Activated CD4-positive, CD25-positive, alpha-beta regulatory T cell treated with anti-CD3 and anti-CD28 coated beads, Interleukin-2, amount 50 U/mL, for 24 hours (primary cell): Measurements from ENCODE around the gene NR1H2.

Experiments used
- ATAC-seq, 2 donors: fragments of 150-1000 bp; cut with Tn5 transposase; one replicate each; pipeline ENCODE4 v1.10.0; 2021; ENCODE audit warnings: mild to moderate bottlenecking in 1 of 2, moderate library complexity in 1 of 2

The NR1H2 gene

GRCh38 chr19:50406156-50406820 lies 30.0 kb downstream of the NR1H2 start:
- no peak for ATAC-seq

DNA sequence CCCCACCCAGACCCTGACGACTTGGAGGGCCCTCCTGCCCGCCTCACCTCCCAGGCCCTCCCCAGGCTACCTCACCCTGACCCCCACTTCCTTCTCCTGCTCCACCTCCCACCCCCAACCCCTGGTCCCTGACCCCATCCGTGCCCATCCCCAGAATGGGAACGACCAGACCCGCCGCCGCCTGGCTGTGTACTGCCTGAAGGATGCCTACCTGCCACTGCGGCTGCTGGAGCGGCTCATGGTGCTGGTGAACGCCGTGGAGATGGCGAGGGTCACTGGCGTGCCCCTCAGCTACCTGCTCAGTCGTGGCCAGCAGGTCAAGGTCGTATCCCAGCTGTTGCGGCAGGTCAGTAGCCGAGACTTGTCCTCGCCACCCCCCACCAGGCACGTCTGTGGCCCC lies 30.6 kb downstream of the NR1H2 start:
- no peak for ATAC-seq

DNA sequence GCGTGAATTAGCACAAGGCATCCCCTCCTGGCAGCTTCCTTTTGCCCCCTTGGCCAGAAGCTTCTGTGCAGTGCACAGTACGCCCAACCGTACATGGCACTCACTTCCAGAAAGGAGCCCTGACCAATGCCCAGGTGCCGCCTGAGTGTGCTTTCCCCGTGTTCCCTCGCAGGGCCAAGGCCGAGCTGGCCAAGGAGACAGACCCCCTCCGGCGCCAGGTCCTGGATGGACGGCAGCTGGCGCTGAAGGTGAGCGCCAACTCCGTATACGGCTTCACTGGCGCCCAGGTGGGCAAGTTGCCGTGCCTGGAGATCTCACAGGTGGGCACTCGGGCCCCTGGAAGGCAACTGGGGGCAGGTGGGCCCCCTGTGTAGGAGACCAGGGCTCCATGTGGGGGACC lies 33.1 kb downstream of the NR1H2 start:
- ATAC-seq: no peak

DNA sequence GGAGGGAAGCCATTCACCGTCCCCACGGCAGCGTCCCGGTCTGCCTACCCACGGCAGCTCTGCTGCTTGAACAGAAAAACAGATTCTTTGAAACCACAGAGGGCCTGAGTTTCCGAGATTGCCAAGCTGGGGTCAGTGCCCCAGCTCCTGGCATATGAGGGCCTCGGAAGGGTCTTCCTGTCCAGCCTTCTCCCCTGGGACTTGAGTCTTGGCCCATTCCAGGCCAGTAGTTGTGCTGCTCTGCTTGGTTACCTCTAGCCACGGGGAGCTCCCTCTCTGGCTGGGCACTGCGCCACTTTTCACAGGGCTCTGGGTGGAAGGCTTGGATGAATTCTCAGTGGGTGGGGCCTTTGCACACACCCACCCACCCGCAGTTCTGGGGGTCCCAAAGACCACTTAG lies 33.9 kb downstream of the NR1H2 start:
- no peak for ATAC-seq

DNA sequence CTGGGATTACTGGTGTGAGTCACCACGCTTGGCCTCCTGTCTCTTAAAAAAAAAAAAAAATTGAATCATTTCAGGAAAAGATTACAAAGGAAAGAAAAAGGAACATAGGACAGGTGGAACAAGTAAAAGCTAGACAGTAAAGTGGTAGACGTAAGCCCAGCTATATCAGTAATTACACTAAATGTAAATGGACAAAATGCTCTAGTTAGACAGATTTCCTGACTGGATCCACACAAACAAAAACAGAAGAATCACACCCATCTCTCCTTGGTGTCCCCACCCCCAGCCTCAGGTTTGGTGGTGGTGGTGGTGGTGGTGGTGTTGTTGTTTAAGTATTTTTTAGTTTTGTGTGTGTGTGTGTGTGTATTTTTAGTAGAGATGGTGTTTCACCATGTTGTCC lies 36.2 kb downstream of the NR1H2 start:
- ATAC-seq: no peak

- no peak for ATAC-seq
Observed at GRCh38 chr19:50413096-50413495, 36.8 kb downstream of the NR1H2 start.

DNA sequence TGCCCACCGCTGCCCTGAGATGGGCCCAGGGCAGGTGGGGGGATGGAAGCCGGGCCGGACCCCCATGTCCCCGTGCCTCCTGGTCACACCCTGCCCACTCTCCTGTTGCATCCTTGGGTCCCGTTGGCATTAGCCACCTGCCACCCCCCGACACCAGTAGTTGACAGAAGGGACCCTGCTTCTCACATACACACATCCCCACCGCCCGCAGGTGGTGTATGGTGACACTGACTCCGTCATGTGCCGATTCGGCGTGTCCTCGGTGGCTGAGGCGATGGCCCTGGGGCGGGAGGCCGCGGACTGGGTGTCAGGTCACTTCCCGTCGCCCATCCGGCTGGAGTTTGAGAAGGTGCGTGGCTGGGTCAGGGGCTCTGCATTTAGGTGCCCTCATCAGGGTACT lies 37.3 kb downstream of the NR1H2 start:
- no peak for ATAC-seq

GRCh38 chr19:50414864-50415660 lies 38.8 kb downstream of the NR1H2 start:
- ATAC-seq: peak; percentile 69 to 76

DNA sequence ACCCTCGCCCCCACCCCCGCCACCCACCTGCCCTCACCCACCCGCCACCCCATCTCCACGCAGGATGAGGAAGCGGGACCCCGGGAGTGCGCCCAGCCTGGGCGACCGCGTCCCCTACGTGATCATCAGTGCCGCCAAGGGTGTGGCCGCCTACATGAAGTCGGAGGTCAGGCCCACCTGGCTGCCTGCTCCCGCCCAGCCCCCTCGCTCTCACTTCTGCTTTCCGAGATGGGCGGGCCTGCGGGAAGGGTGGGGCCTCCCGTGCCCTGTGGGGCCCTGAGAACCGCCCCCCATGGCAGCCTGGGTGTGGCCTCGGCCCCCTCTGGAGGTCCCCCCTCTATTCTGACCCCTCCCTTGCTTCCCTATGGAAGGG lies 39.4 kb downstream of the NR1H2 start:
- peak; percentile 20 to 31 for ATAC-seq

DNA sequence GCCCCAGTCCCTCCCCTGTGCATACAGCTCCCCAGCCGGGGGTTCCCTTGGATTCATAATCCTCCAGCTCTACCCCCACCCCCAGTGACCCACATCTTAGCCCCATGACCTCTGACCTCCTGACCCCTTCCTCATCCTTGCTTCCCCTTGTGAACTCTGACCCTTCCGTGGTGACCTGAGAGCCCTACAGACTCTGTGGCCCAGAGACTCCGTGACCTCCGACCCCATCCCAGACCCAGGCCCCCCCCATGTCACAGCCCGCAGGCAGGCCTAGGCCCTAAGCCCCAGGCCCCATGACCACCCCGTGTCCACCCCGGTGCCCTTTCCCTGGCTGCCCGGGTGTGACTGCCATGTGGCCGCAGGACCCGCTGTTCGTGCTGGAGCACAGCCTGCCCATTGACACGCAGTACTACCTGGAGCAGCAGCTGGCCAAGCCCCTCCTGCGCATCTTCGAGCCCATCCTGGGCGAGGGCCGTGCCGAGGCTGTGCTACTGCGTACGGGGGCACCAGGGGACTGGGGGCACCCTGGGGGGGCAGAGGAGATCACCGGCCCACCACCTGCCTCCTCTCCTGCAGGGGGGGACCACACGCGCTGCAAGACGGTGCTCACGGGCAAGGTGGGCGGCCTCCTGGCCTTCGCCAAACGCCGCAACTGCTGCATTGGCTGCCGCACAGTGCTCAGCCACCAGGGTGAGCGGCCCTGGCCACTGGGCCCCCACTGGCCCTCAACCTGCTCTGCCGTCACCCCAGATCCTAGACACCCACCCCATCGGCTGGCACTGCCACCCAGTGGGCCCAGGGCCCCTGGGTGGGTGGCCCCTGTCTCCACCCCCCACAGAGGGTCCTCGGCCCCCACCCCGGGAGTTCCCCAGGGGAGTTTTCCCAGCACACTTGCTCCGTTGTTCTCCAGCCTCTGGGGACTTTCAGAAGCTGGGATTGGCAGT lies 40.0 kb downstream of the NR1H2 start:
- ATAC-seq: no peak

GRCh38 chr19:50417111-50418081 lies 41.1 kb downstream of the NR1H2 start:
- no peak for ATAC-seq

- no peak for ATAC-seq
Observed at GRCh38 chr19:50418176-50419021, 42.1 kb downstream of the NR1H2 start, which contains the start of gene SPIB. Gene SPIB, plus strand, starts transcription at chr19:50418938. Its CDS starts 25 bp downstream, at chr19:50418963.

- ATAC-seq: no peak
Observed at GRCh38 chr19:50419022-50419579, 42.8 kb downstream of the NR1H2 start.

GRCh38 chr19:50419580-50420035 lies 43.4 kb downstream of the NR1H2 start:
- no peak for ATAC-seq

DNA sequence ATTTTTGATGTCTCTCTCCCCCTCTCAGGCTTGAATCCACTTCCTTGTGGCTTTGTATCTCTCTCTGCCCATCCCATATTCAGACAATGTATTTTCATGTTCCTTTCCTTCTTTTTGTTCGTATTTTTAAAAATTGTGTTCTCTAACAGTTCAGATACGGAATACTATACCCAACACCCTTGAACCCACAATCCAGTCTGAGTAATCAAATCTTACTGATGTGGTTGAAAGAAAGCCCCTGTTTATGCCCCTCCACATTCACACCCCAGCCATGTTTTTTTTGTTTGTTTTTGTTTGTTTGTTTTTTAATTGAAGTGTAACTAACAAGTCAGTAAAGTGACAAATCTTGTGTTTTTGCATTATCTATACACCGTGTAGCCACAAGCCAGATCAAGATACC lies 43.9 kb downstream of the NR1H2 start:
- no peak for ATAC-seq

GRCh38 chr19:50420808-50421207 lies 44.6 kb downstream of the NR1H2 start:
- ATAC-seq: no peak

DNA sequence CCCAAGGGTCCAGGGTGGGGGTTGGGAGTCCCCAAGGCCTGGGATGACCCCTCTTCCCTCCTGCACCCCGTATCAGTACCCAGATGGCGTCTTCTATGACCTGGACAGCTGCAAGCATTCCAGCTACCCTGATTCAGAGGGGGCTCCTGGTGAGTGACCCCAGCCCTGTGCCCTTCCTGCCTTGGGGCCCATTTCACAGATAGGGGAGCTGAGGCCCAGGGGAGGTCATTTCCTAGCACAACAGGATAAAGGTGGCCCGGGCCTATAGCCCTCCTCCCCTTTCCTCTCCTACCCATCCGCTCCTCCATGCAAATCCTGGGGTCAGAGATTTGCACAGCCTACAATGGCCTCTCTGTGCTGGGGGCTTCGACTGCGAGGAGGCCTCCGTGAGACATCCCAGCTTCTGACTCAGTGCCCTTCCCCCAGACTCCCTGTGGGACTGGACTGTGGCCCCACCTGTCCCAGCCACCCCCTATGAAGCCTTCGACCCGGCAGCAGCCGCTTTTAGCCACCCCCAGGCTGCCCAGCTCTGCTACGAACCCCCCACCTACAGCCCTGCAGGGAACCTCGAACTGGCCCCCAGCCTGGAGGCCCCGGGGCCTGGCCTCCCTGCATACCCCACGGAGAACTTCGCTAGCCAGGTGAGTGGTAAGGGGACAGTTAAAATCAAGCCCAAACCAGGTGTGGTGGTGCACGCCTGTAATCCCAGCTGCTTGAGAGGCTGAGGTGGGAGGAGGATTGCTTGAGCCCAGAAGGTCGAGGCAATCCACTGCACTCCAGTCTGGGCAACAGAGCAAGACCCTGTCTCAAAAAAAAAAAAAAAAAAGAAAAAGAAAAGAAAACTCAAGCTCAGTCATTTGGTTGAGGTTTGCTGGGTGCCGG lies 46.4 kb downstream of the NR1H2 start:
- no peak for ATAC-seq

DNA sequence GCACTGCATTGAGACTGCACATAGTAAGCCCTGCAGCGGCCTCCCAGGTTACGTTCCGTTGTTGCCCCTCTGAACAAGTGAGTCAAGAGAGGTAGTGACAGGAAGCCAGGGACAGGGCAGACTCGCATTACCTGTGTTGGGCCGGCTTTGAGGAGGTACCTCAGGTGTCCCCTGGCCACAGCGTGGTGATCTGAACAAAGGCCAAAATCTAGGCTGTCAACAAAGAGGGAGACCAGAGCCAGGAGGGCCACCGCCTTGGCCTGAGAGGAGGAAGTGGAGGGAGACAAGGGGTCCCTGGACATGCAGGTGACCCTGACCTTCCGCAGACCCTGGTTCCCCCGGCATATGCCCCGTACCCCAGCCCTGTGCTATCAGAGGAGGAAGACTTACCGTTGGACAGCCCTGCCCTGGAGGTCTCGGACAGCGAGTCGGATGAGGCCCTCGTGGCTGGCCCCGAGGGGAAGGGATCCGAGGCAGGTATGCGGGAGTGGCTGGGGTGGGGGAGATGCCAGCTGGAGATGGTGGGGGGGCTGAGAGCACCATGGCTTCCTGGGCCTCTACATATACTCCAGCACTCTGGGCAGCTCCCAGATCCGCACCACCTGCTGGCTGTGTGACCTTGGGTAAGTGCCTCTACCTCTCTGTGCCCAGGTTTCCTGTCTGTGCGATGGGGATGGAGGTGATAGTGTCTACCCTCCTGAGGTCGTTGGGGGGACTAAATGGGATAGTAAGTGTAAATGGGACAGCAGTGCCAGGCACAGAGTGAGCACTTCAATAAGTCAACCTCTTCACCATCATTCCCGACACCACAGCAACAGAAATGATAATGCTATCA lies 47.2 kb downstream of the NR1H2 start:
- ATAC-seq: peak in 1 of 2 donors; percentile 9

- ATAC-seq: no peak
Observed at GRCh38 chr19:50425581-50425980, 49.3 kb downstream of the NR1H2 start.
